OCI-LY1 (cell line): Measurements from ENCODE around the gene FRMD4A.

Source experiments
- CTCF ChIP-seq: fragments of 200-600 bp; sonication (generic), shearing (Covaris generic); IDR thresholded peaks from 2 replicates; pipeline ENCODE4 v1.5.1; 2017; ENCODE audit warnings: mild to moderate bottlenecking, antibody characterized with exemption, low read length, moderate library complexity, mixed read lengths
- EZH2 ChIP-seq: fragments of 200-600 bp; sonication (generic), shearing (Covaris generic); IDR thresholded peaks from 2 replicates; pipeline ENCODE4 v1.8.0; 2017; ENCODE audit warnings: borderline replicate concordance, mixed run types, mild to moderate bottlenecking, antibody characterized with exemption, low read length, moderate library complexity, mixed read lengths

GRCh38 chr10:14160299-14160698, 170.4 kb downstream of the FRMD4A start:
- TF ChIP-seq CTCF (no peak), EZH2 (no peak)
